HCT116 (cell line): Measurements from ENCODE around the gene DYNLL2. TPM values are rescaled to one million over a fixed set of nuclear protein-coding genes. Genes with fewer than 3 reads are reported as not detected.

ENCODE experiments used
- ATAC-seq: fragments of 200-7000 bp; cut with Tn5 transposase; 2 replicates; pipeline ENCODE4 v1.9.1; 2020; ENCODE audit warnings: mild to moderate bottlenecking, moderate library complexity
- BruUV-seq: library from RNA; stranded (reverse); fragments of 400-500 nt; replicated peaks from 2 replicates; lab custom pipeline; 2021; lab: Mats Ljungman, UMichigan
- CTCF ChIA-PET: fragments of 300-600 bp; sonication (Branson Sonifier 250); formaldehyde crosslinking; loops from one replicate; lab custom pipeline; 2021; ENCODE audit warnings: antibody characterized with exemption; lab: Charles Lee
- POLR2A ChIA-PET: fragments of 300-600, 350-600 bp; sonication (Branson Sonifier 250); formaldehyde crosslinking; loops from one replicate; lab custom pipeline; 2021; ENCODE audit warnings: antibody characterized with exemption; lab: Charles Lee
- RAD21 ChIA-PET, 2 experiments: fragments of 300-600 bp; sonication (Branson Sonifier 250); formaldehyde crosslinking; loops; one replicate each; lab custom pipeline; 2023; ENCODE audit warnings: low total read pairs in 2 of 2; ENCODE audit not compliant: uncharacterized antibody in 2 of 2, unreplicated experiment in 2 of 2, low non-redundant PET in 1 of 2; lab: Charles Lee
- DNase-seq: peaks from one replicate; pipeline ENCODE4 v3.0.0-alpha.2; 2010; ENCODE audit warnings: low read depth, low spot score
- H2AFZ ChIP-seq: fragments of 200-600 bp; shearing (Covaris generic), sonication (generic); 2 replicates; pipeline ENCODE4 v1.6.1; 2017; ENCODE audit warnings: low read depth, mixed run types, mixed read lengths, antibody characterized with exemption, low read length; ENCODE audit not compliant: poor library complexity, severe bottlenecking
- H3K27ac ChIP-seq: 2 replicates; pipeline ENCODE4 v1.5.1; 2012; ENCODE audit warnings: low read depth, low read length
- H3K27me3 ChIP-seq: fragments of 200-600 bp; sonication (generic); 2 replicates; pipeline ENCODE4 v1.6.1; 2016; ENCODE audit warnings: mixed run types, low read length, mixed read lengths; ENCODE audit not compliant: insufficient read depth
- H3K36me3 ChIP-seq, 2 experiments: fragments of 200-500 bp in 1 of 2; fragments of 200-600 bp in 1 of 2; sonication (Bioruptor generic) in 1 of 2; sonication (generic) in 1 of 2; 2 replicates each; pipeline versions ENCODE4 v1.5.1 to v1.6.1; 2014 to 2016; ENCODE audit warnings: low read length in 2 of 2, inconsistent platforms in 1 of 2, mixed read lengths in 1 of 2, mixed run types in 1 of 2; ENCODE audit not compliant: insufficient read depth in 2 of 2, control insufficient read depth in 1 of 2
- H3K4me1 ChIP-seq, 2 experiments: fragments of 200-600 bp in 1 of 2; sonication (generic) in 1 of 2; 2 replicates each; pipeline versions ENCODE4 v1.5.1 to v1.6.1; 2012 to 2017; ENCODE audit warnings: low read length in 2 of 2, inconsistent platforms in 1 of 2, mild to moderate bottlenecking in 1 of 2, mixed read lengths in 1 of 2, mixed run types in 1 of 2, moderate library complexity in 1 of 2; ENCODE audit not compliant: insufficient read depth in 2 of 2, control insufficient read depth in 1 of 2
- H3K4me2 ChIP-seq: fragments of 200-600 bp; sonication (generic); 2 replicates; pipeline ENCODE4 v1.6.1; 2017; ENCODE audit warnings: mixed run types, low read length, mixed read lengths
- H3K4me3 ChIP-seq, 2 experiments: fragments of 200-600 bp in 1 of 2; sonication (generic) in 1 of 2; replicated peaks in 1 of 2; 2 replicates each; pipeline ENCODE4 v1.5.1; 2011 to 2016; ENCODE audit warnings: low read length in 2 of 2, control low read depth in 1 of 2, low read depth in 1 of 2, mild to moderate bottlenecking in 1 of 2, mixed read lengths in 1 of 2, mixed run types in 1 of 2
- H3K79me2 ChIP-seq: fragments of 200-600 bp; sonication (generic); 2 replicates; pipeline ENCODE4 v1.6.1; 2017; ENCODE audit warnings: mild to moderate bottlenecking, mixed run types, low read length, moderate library complexity, mixed read lengths; ENCODE audit not compliant: insufficient read depth
- H3K9ac ChIP-seq: fragments of 200-600 bp; sonication (generic); 2 replicates; pipeline ENCODE4 v1.6.1; 2016; ENCODE audit warnings: low read length, mixed read lengths
- H3K9me2 ChIP-seq: fragments of 200-600 bp; sonication (generic), shearing (Covaris generic); 2 replicates; pipeline ENCODE4 v1.6.1; 2017; ENCODE audit warnings: mixed run types, mild to moderate bottlenecking, moderate library complexity; ENCODE audit not compliant: insufficient read depth
- H3K9me3 ChIP-seq, 2 experiments: fragments of 200-500 bp in 1 of 2; fragments of 200-600 bp in 1 of 2; sonication (Bioruptor generic) in 1 of 2; sonication (generic) in 1 of 2; 2 replicates each; pipeline ENCODE4 v1.6.1; 2014 to 2017; ENCODE audit warnings: low read length in 2 of 2, mixed read lengths in 2 of 2, inconsistent platforms in 1 of 2, low read depth in 1 of 2, mild to moderate bottlenecking in 1 of 2, mixed run types in 1 of 2, moderate library complexity in 1 of 2; ENCODE audit not compliant: control insufficient read depth in 1 of 2, insufficient read depth in 1 of 2
- H4K20me1 ChIP-seq: fragments of 200-600 bp; sonication (generic), shearing (Covaris generic); 2 replicates; pipeline ENCODE4 v1.6.1; 2017; ENCODE audit warnings: mixed run types, mild to moderate bottlenecking, moderate library complexity; ENCODE audit not compliant: insufficient read depth
- ATF3 ChIP-seq: IDR thresholded peaks from 2 replicates; pipeline ENCODE4 v1.6.1; 2012
- CBX3 ChIP-seq: IDR thresholded peaks from 2 replicates; pipeline ENCODE4 v1.6.1; 2012; ENCODE audit warnings: low read depth
- EGR1 ChIP-seq: IDR thresholded peaks from 2 replicates; pipeline ENCODE4 v1.6.1; 2012; ENCODE audit warnings: low read depth
- EZH2 ChIP-seq: fragments of 200-600 bp; sonication (generic); IDR thresholded peaks from 2 replicates; pipeline ENCODE4 v1.6.1; 2017; ENCODE audit warnings: antibody characterized with exemption, mixed run types
- EZH2phosphoT487 ChIP-seq: fragments of 200-600 bp; IDR thresholded peaks from 2 replicates; pipeline ENCODE4 v1.6.1; 2018; ENCODE audit warnings: antibody characterized with exemption, borderline replicate concordance
- FOSL1 ChIP-seq: IDR thresholded peaks from 2 replicates; pipeline ENCODE4 v1.6.1; 2012; ENCODE audit warnings: low read depth
- JUND ChIP-seq: IDR thresholded peaks from 2 replicates; pipeline ENCODE4 v1.6.1; 2012
- POLR2A ChIP-seq: IDR thresholded peaks from 2 replicates; pipeline ENCODE4 v1.7.0; 2011; ENCODE audit warnings: borderline replicate concordance; ENCODE audit not compliant: insufficient read depth, insufficient read length; ENCODE audit errors: extremely low read depth
- REST ChIP-seq: IDR thresholded peaks from 2 replicates; pipeline ENCODE4 v1.6.1; 2012; ENCODE audit warnings: low read depth
- SIN3A ChIP-seq: IDR thresholded peaks from 2 replicates; pipeline ENCODE4 v1.6.1; 2012; ENCODE audit warnings: low read depth
- SP1 ChIP-seq: IDR thresholded peaks from 2 replicates; pipeline ENCODE4 v1.6.1; 2012; ENCODE audit warnings: low read depth
- SRF ChIP-seq: IDR thresholded peaks from 2 replicates; pipeline ENCODE4 v1.6.1; 2012; ENCODE audit warnings: low read depth
- TCF7L2 ChIP-seq: IDR thresholded peaks from 2 replicates; pipeline ENCODE4 v1.7.0; 2011; ENCODE audit warnings: borderline replicate concordance, inconsistent platforms; ENCODE audit not compliant: insufficient read depth, insufficient read length; ENCODE audit errors: extremely low read depth
- YY1 ChIP-seq: IDR thresholded peaks from 2 replicates; pipeline ENCODE4 v1.6.1; 2011; ENCODE audit warnings: low read length, low read depth, moderate library complexity, mild to moderate bottlenecking; ENCODE audit not compliant: insufficient replicate concordance; ENCODE audit errors: extremely low read depth
- ZFX ChIP-seq: fragments of 450-650 bp; IDR thresholded peaks from 2 replicates; pipeline ENCODE4 v1.6.1; 2017
- intact Hi-C: fragments of 100-400 bp; cut with micrococcal nuclease; formaldehyde crosslinking; loops from 2 replicates; pipeline ENCODE4 v1.10.0; 2022
- total RNA-seq: library from RNA; stranded (reverse); gene quantifications from one replicate; pipeline ENCODE4 v1.2.1, GENCODE V29; 2021; ENCODE audit not compliant: unreplicated experiment

The DYNLL2 gene
- total RNA-seq, 1 experiment from 2014 or later = 54.9 TPM

- no peak for TF ChIP-seq REST
- TF ChIP-seq EZH2 = no peak
- no peak for TF ChIP-seq SRF
- no peak for TF ChIP-seq CBX3
- TF ChIP-seq POLR2A = no peak
- TF ChIP-seq TCF7L2 = no peak
- no peak for TF ChIP-seq FOSL1
- TF ChIP-seq EZH2phosphoT487 = no peak
These were observed 34.2 kb downstream of the DYNLL2 start (continued) for GRCh38 chr17:58117382-58117781.

- POLR2A ChIA-PET = no interaction called here
- Histone ChIP-seq H3K4me1 (no peaks in the 10 kb centered on the region), H3K79me2 (no peaks in the 10 kb centered on the region), H3K27ac (no peak overlapping the region), H3K9ac (no peak overlapping the region), H3K4me2 (no peak overlapping the region), H3K9me3 (no peaks in the 10 kb centered on the region), H2AFZ (no peak overlapping the region), H3K4me3 (no peak overlapping the region), H4K20me1 (no peaks in the 10 kb centered on the region), H3K27me3 (peaks cover 12% of the 10 kb centered on the region; the same call in 1 of the 2 replicates), H3K36me3 (no peaks in the 10 kb centered on the region), H3K9me2 (no peaks in the 10 kb centered on the region)
- ATAC-seq = no peak
- no TSS peak for BruUV-seq
- CTCF ChIA-PET = interaction anchor here (1.0 kb wide), 1 partner anchor 53 kb away, joined by 8 read pairs; no protein-coding TSS in a partner anchor
- RAD21 ChIA-PET = no interaction called here
- intact Hi-C loops = loop anchor here (10.0 kb wide), 1 partner anchor 375 kb away; the partner anchor contains the start of gene CCDC182
- no peak for DNase-seq
- TF ChIP-seq FOSL1 = no peak
- no peak for TF ChIP-seq JUND
- TF ChIP-seq ATF3 = no peak
- TF ChIP-seq EZH2 = no peak
- TF ChIP-seq CBX3 = no peak
- no peak for TF ChIP-seq SIN3A
- no peak for TF ChIP-seq TCF7L2
- no peak for TF ChIP-seq YY1
- TF ChIP-seq EGR1 = no peak
- no peak for TF ChIP-seq ZFX
- no peak for TF ChIP-seq EZH2phosphoT487
- no peak for TF ChIP-seq POLR2A
- no peak for TF ChIP-seq SP1
- TF ChIP-seq REST = no peak; the same call in 1 of the 2 replicates
These were observed 36.3 kb downstream of the DYNLL2 start for GRCh38 chr17:58119491-58119890.
